GM12873 (cell line): ENCODE results near the gene FAM114A1.

Source experiments
- CTCF ChIP-seq: IDR thresholded peaks from 2 replicates; pipeline ENCODE4 v1.5.1; 2012; ENCODE audit warnings: low read depth, mild to moderate bottlenecking, moderate library complexity, low read length, control low read depth; ENCODE audit not compliant: insufficient read depth; ENCODE audit errors: missing control alignments

Gene FAM114A1

GRCh38 chr4:38940476-38940875, 72.9 kb downstream of the FAM114A1 start:
- TF ChIP-seq CTCF, result no peak

GRCh38 chr4:38943343-38943742, 75.7 kb downstream of the FAM114A1 start:
- no peak for TF ChIP-seq CTCF

- no peak for TF ChIP-seq CTCF
Measured at GRCh38 chr4:38944440-38944839, 76.8 kb downstream of the FAM114A1 start.

GRCh38 chr4:38946919-38947318, 79.3 kb downstream of the FAM114A1 start:
- TF ChIP-seq CTCF, result no peak

- TF ChIP-seq CTCF, result no peak
Measured at GRCh38 chr4:38948551-38948950, 80.9 kb downstream of the FAM114A1 start.

- TF ChIP-seq CTCF, result no peak
Measured at GRCh38 chr4:38949411-38950051, 81.9 kb downstream of the FAM114A1 start.

GRCh38 chr4:38950159-38950558, 82.6 kb downstream of the FAM114A1 start:
- no peak for TF ChIP-seq CTCF
